ENCODE data around the gene TMEM132A.

DNA sequence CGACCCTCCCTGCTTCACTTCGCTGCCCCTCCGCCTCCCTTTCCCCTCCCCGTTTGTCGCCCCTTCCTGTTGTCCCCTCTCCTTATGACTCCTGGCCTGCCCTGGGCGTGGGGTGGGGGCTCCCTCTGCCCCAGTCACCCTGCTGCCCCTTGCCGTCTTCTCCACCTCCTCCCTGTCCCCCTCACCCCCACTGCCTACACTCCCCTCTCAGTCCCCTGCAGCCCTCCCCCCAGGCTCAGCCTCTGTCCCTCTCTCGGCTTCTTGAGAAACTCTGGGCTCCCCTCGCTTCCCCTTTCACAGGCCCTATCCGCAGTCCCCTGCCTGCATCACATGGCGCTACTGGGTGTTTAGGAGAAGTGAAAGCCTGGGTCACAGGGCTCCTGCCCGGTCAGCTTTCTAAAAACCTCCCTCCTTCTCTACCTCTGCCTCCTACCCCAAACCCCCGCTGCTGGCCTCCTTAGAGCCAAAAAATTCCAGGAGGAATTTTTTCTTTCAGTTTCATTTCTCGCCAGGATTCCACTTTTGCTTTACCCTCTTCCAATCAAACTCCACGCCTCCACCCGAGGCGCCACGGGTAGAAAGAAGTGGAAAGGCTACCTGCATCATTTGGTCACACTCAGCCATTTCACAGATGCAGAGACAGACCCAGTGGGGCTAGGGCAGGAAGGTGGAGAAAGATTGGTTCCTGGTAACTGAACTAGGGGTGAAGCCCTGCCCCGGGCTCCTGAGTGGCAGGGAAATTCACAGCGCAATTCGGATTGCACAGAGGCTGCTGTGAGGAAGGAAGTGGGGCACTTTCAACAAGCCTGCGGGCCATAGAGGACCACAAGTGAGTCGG, 27.9 kb downstream of the TMEM132A start, which contains the start of gene SLC15A3:
- TF ChIP-seq, protein P1, sequence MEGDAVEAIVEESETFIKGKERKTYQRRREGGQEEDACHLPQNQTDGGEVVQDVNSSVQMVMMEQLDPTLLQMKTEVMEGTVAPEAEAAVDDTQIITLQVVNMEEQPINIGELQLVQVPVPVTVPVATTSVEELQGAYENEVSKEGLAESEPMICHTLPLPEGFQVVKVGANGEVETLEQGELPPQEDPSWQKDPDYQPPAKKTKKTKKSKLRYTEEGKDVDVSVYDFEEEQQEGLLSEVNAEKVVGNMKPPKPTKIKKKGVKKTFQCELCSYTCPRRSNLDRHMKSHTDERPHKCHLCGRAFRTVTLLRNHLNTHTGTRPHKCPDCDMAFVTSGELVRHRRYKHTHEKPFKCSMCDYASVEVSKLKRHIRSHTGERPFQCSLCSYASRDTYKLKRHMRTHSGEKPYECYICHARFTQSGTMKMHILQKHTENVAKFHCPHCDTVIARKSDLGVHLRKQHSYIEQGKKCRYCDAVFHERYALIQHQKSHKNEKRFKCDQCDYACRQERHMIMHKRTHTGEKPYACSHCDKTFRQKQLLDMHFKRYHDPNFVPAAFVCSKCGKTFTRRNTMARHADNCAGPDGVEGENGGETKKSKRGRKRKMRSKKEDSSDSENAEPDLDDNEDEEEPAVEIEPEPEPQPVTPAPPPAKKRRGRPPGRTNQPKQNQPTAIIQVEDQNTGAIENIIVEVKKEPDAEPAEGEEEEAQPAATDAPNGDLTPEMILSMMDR (IDR thresholded peaks at IDR 0.05), result no peak
- TF ChIP-seq POLR2A (IDR thresholded peaks at IDR 0.05) (no peak), EP300 (IDR thresholded peaks at IDR 0.05) (no peak)

Data from ovary (tissue), 3 donors.